Left lobe of liver (tissue), 2 donors: ENCODE measurements around the gene NEAT1. TPM values are rescaled to one million over a fixed set of nuclear protein-coding genes. Genes with fewer than 3 reads are reported as not detected.
"Not testable (repeated sequence)": the region's sequence is repeated elsewhere in the genome, so short reads cannot be mapped to it uniquely, and the experiment has no call there.

ENCODE experiments used
- ATAC-seq: fragments of 200-7000 bp; cut with Tn5 transposase; one replicate; pipeline ENCODE4 v1.9.1; 2020; ENCODE audit warnings: mild to moderate bottlenecking, moderate library complexity
- DNase-seq: peaks from one replicate; pipeline ENCODE4 v3.0.0-alpha.2; 2020; ENCODE audit warnings: low spot score
- total RNA-seq: library from RNA; stranded (reverse); gene quantifications from one replicate; pipeline ENCODE4 v1.2.1, GENCODE V29; 2021
- donor health status: DM: no; HTN: no; CAD: no; lungs with moderate emphysema.
- donor health status: DM: no; HTN: yes; CAD: no.

The NEAT1 gene
- total RNA-seq, 1 donor from 2014 or later: 766 TPM

GRCh38 chr11:65446446-65447277, 24.1 kb downstream of the NEAT1 start:
- peak; percentile 6 for ATAC-seq
- DNase-seq: no peak

- no peak for DNase-seq
- no peak for ATAC-seq
Measured at GRCh38 chr11:65448074-65448417, 25.4 kb downstream of the NEAT1 start.

DNA sequence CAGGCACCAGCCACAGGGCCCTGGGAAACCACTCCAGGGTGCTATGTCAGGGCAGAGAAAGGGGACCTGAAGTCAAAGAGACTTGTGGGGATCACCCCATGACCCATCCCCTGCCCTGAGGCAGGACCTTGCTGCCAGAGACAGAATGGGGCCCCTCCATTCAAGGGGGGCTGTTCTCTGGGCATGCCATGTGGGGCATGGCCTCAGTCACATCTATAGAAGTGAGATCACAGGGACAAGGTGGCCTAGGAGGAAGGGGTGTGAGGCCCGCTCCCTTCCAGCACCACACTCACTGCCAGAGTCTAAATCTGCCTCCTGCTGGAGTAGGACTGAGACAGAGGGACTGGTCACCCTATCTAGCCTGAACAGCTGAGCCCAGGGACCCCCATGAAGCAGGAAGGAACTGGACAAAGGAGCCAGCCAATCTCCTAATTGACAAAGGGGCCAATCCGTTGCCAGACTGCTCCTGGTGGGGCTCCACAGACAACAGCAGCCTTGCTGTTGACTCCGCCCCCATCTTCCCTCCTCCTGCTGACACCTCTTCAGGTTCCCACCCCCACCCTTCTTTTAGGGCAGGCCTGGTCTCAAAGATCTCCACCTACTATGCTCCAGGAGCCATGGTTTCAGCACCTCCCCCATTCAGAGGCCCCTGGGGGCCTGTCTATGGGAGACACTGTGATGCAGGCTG, 26.0 kb downstream of the NEAT1 start:
- DNase-seq (peak; percentile 54), ATAC-seq (no peak)

- DNase-seq: peak; percentile 30
- not testable (repeated sequence) for ATAC-seq
Measured at GRCh38 chr11:65451301-65451700, 28.7 kb downstream of the NEAT1 start.

GRCh38 chr11:65452259-65452658, 29.7 kb downstream of the NEAT1 start:
- not testable (repeated sequence) for DNase-seq, ATAC-seq

GRCh38 chr11:65452806-65453490, 30.4 kb downstream of the NEAT1 start:
- no peak for ATAC-seq
- peak; percentile 35 for DNase-seq

DNA sequence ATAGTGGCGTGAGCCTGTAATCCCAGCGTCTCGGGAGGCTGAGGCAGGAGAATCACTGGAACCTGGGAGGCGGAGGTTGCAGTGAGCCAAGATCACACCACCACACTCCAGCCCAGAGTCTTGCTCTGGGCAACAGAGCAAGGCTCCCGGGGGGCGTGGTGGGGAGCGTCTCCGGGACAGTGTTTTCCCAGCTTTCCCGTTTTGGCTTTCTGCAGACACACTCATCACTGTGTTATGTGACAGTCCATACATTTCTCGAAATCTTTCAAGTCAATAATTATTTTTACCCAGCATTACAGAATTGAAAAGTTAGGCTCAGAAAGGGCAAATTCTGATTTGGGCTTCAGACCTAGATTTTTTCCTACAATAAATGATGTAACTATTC, 31.7 kb downstream of the NEAT1 start:
- no peak for ATAC-seq
- DNase-seq: peak; percentile 37

GRCh38 chr11:65454696-65455456, 32.3 kb downstream of the NEAT1 start:
- ATAC-seq: peak; percentile 95

DNA sequence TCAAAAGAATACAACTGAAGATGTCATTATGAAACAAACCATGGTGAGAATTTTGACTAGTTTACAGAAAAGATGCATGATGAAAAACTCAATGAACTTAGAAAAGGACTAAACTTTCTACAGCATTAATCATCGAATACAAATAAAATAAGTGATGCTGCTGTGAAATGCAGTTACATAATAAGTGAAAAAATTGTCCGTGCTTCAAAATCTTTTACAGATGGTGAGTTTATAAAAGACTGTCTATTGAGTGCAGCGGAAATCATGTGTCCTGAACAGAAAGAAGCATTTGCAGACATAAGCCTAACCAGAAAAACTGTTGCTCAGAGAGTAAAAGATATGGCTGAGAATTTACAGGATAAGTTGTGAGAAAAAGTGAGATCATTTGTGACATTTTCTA, 33.8 kb downstream of the NEAT1 start:
- no peak for ATAC-seq

More at GRCh38 chr11:65454696-65455456, 32.3 kb downstream of the NEAT1 start:
- peak; percentile 87 for DNase-seq

DNA sequence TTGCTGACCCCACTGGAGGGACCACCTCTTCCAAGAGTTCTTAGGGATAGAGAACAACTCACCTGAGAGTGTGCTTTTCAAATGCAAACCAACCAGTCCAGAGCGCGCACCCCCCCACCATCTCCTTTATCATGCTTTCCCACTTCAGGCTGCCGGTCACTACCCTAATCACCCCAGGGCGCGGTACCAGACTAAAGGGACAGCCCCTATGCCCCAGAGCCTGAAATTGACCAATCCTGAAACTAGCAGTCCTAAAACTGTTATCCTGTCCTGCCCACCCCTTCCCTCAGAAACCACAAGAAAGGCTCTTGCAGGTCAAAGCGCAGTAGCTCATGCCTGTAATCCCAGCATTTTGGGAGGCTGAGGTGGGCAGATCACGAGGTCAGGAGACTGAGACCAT, 37.0 kb downstream of the NEAT1 start:
- no peak for ATAC-seq
- no peak for DNase-seq

More for the DNA sequence above, 33.8 kb downstream of the NEAT1 start:
- no peak for DNase-seq

GRCh38 chr11:65465471-65465870, 42.9 kb downstream of the NEAT1 start:
- not testable (repeated sequence) for ATAC-seq, DNase-seq

DNA sequence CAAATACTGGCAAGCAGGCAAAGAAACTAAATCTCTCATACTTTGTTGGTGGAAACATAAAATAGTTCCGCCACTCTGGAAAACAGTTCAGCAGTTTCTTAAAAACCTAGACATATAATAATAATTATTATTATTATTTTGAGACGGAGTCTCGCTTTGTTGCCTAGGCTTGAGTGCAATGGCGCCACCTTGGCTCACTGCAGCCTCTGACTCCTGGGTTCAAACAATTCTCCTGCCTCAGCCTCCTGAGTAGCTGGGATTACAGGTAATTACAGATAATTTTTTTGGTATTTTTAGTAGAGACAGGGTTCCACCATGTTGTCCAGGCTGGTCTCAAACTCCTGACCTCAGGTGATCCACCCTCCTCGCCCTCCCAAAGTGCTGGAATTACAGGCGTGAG, 44.7 kb downstream of the NEAT1 start:
- ATAC-seq, DNase-seq: not testable (repeated sequence)

- peak; percentile 71 for ATAC-seq
Measured at GRCh38 chr11:65468874-65469333, 46.3 kb downstream of the NEAT1 start.

GRCh38 chr11:65470433-65471049, 47.9 kb downstream of the NEAT1 start:
- no peak for DNase-seq
- ATAC-seq: no peak

More at GRCh38 chr11:65468874-65469333, 46.3 kb downstream of the NEAT1 start:
- DNase-seq: no peak

GRCh38 chr11:65471447-65471891, 48.9 kb downstream of the NEAT1 start:
- ATAC-seq: peak; percentile 66
- no peak for DNase-seq

- not testable (repeated sequence) for ATAC-seq, DNase-seq
Measured at GRCh38 chr11:65472588-65473277, 50.1 kb downstream of the NEAT1 start.

DNA sequence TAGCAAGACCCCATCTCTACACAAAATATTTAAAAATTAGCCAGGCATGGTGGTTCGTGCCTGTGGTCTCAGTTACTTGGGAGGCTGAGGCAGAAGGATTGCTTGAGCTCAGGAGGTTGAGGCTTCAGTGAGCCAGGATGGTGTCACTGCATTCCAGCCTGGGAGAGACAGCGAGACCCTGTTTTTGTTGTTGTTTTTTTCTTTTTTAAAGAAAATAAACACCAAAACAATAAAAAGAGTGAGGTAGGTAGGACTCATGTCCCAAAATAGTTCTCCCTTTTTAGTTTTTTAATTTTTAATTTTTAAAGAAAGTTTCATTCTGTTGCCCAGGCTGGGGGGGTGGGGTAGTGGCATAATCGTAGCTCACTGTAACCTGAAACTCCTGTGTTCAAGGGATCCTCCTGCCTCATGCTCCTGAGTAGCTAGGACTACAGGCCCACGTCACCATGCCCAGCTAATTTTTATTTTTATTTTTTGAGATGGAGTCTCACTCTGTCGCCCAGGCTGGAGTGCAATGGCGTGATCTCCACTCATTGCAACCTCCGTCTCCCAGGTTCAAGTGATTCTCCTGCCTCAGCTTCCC, 50.8 kb downstream of the NEAT1 start:
- DNase-seq (no peak), ATAC-seq (no peak)

GRCh38 chr11:65474864-65475263, 52.3 kb downstream of the NEAT1 start:
- DNase-seq: no peak
- no peak for ATAC-seq

DNA sequence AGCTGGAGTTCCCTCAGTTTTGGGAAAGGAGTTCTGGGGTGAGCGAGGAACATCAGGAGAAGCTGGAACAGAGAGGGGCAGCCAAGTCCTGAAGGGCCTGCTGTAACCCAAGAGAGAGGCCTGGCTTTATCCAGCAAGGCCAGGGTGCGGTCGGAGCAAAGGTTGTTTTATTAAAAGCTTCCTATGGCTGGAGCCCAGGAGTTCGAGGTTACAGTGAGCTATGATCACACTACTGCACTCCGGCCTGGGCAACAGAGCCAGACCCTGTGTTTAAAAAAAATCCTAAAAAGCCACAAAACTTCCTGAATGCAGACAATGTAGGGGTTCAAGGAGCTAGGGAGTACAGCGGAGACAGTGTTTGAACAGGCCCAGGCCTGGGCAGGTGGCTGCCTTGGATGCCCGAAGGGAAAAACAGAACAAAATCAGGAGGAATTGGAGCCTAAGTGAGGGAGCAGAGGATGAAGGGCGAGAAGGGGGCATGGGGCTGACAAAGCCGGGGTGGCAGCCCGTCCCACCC, 54.1 kb downstream of the NEAT1 start:
- DNase-seq (peak; percentile 85), ATAC-seq (peak; percentile 64)
